ENCODE measurements around the gene IFT20. TPM values are rescaled to one million over a fixed set of nuclear protein-coding genes. Genes with fewer than 3 reads are reported as not detected.

The IFT20 gene
- total RNA-seq, 2 donors from 2014 or later: 45.2 to 55.0 TPM

- 71% methylated on average over 8 of the region's 8 CpGs for WGBS
- no peak for TF ChIP-seq POLR2A (IDR thresholded peaks at IDR 0.05)
- no peak for TF ChIP-seq POLR2AphosphoS5 (IDR thresholded peaks at IDR 0.05)
- TF ChIP-seq, protein P1, sequence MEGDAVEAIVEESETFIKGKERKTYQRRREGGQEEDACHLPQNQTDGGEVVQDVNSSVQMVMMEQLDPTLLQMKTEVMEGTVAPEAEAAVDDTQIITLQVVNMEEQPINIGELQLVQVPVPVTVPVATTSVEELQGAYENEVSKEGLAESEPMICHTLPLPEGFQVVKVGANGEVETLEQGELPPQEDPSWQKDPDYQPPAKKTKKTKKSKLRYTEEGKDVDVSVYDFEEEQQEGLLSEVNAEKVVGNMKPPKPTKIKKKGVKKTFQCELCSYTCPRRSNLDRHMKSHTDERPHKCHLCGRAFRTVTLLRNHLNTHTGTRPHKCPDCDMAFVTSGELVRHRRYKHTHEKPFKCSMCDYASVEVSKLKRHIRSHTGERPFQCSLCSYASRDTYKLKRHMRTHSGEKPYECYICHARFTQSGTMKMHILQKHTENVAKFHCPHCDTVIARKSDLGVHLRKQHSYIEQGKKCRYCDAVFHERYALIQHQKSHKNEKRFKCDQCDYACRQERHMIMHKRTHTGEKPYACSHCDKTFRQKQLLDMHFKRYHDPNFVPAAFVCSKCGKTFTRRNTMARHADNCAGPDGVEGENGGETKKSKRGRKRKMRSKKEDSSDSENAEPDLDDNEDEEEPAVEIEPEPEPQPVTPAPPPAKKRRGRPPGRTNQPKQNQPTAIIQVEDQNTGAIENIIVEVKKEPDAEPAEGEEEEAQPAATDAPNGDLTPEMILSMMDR (IDR thresholded peaks at IDR 0.05): no peak
- no peaks in the 10 kb centered on the region for H3K27me3 ChIP-seq (replicated peaks; ENCODE audit: insufficient read depth)
- H3K27ac ChIP-seq: no peak overlapping the region
- intact Hi-C loops (cut with DNase I): no loop called here
- H3K4me3 ChIP-seq: no peak overlapping the region
- DNase-seq (ENCODE audit: low spot score): no peak
- peaks cover 3% of the 10 kb centered on the region for H3K4me1 ChIP-seq (replicated peaks)
- no peaks in the 10 kb centered on the region for H3K9me3 ChIP-seq
- H3K36me3 ChIP-seq: no peaks in the 10 kb centered on the region
These were observed 14.8 kb downstream of the IFT20 start for GRCh38 chr17:28320215-28321061.

- intact Hi-C loops (cut with DNase I): no loop called here
- peaks cover 3% of the 10 kb centered on the region for H3K4me1 ChIP-seq (replicated peaks)
- H3K27ac ChIP-seq: peak overlapping the region; percentile 23 to 24
- no peaks in the 10 kb centered on the region for H3K27me3 ChIP-seq (replicated peaks; ENCODE audit: insufficient read depth)
- no peak for DNase-seq (ENCODE audit: low spot score)
- H3K9me3 ChIP-seq: no peaks in the 10 kb centered on the region
- H3K4me3 ChIP-seq: peak overlapping the region; percentile 45 to 50
- TF ChIP-seq POLR2AphosphoS5 (IDR thresholded peaks at IDR 0.05) (no peak), POLR2A (IDR thresholded peaks at IDR 0.05) (no peak)
- TF ChIP-seq, protein P1 (IDR thresholded peaks at IDR 0.05): no peak
- WGBS: 1% methylated on average over 7 of the region's 7 CpGs
- H3K36me3 ChIP-seq: no peaks in the 10 kb centered on the region
These were observed 15.7 kb downstream of the IFT20 start for GRCh38 chr17:28319598-28319935.

DNA sequence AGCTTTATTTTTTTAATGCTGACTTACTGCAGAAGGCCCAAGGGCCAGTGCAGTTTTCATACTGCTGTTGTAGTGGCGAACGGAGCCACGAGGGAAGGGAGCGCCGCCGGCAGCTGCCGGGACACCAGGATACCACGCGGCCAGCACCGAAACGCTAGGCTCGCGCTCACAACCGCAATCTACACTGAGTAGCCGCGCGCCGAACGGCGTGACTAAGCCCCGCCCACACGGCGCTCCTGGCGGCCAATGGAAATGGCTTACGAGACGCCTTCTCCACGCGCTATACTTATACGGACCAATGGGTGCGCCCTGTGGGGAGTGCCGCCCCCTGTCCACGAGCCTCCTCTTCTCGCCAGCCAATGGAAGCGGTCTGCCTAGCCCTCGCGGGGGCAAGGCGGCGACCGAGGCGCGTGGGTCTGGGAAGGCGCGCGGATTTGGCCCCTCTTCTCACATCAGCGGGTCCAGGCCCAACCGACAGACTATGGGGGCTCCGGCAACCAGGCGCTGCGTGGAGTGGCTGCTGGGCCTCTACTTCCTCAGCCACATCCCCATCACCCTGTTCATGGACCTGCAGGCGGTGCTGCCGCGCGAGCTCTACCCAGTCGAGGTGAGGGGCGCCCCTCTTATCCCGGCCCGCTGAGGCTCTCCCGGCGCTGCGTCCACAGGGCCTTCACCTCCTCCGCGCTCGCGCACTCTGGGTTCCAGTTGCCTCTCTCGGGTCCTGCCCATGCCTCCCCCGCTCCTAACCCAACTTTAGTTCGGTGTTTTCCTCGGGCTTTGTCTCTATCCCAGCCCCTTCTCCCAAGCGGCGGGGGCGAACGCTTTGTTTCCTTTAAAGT is 16.3 kb downstream of the IFT20 start, which contains the start of gene TMEM97:
Gene TMEM97, plus strand, starts transcription at position 442 of the 839 bp plus-strand sequence. Its CDS starts 40 bp downstream, at position 482.
- TF ChIP-seq POLR2AphosphoS5 (IDR thresholded peaks at IDR 0.05) (peak; percentile 93), POLR2A (IDR thresholded peaks at IDR 0.05) (peak; percentile 45)
- TF ChIP-seq, protein P1 (IDR thresholded peaks at IDR 0.05): peak; percentile 28 to 39 (median 34)
- H3K4me1 ChIP-seq (replicated peaks): peaks cover 3% of the 10 kb centered on the region
- H3K36me3 ChIP-seq: no peaks in the 10 kb centered on the region
- H3K4me3 ChIP-seq: peak within 1 kb of the TSS; percentile 45 to 50
- DNase-seq (ENCODE audit: low spot score): peak; percentile 96
- H3K27ac ChIP-seq: peak within 1 kb of the TSS; percentile 23 to 24
- WGBS: under 1% methylated on average over 64 of the region's 72 CpGs
- no peaks in the 10 kb centered on the region for H3K9me3 ChIP-seq
- intact Hi-C loops (cut with DNase I): no loop called here
- no peaks in the 10 kb centered on the region for H3K27me3 ChIP-seq (replicated peaks; ENCODE audit: insufficient read depth)

DNA sequence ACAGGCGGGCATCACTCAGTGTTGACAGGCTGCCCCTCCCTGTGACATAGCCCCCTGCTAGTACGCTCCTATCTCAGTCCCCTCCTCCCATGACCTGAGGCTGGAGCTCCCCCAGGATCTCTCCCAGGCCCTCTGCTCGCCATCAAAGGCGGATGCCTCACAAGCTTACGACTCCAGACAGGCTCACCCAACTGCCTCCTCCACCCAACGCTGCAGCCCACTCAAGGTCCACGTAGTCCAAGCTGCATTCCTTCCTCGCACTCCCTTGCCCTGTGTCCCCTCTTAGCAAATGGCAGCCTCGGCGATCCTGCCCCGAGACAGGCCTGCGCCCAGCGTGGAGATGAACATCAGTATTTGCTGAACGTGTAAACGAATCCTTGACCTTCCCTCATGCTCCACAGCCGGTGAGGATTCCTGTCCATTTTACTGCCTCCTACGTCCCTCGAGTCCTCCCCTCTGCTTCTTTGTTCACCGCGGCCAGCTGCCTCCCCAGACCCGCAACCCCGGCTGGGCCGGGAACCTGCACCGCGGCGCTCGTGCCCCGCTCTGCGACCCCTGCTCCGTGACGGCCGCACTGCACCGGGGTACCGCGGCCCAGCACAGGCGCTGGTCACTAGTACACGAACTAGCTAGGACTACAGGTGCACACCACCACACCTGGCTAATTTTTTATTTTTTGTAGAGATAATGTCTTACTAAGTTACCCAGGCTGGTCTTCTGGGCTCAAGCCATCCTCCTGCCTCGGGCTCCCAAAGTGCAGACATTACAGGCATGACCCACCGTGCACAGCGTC is 17.1 kb downstream of the IFT20 start:
- intact Hi-C loops (cut with DNase I): no loop called here
- 12% methylated on average over 40 of the region's 40 CpGs for WGBS
- no peaks in the 10 kb centered on the region for H3K27me3 ChIP-seq (replicated peaks; ENCODE audit: insufficient read depth)
- H3K9me3 ChIP-seq: no peaks in the 10 kb centered on the region
- DNase-seq (ENCODE audit: low spot score): no peak
- H3K27ac ChIP-seq: no peak overlapping the region
- H3K36me3 ChIP-seq: no peaks in the 10 kb centered on the region
- H3K4me3 ChIP-seq: peak overlapping the region; percentile 45 to 50
- H3K4me1 ChIP-seq (replicated peaks): peaks cover 3% of the 10 kb centered on the region
- TF ChIP-seq POLR2A (IDR thresholded peaks at IDR 0.05) (no peak), POLR2AphosphoS5 (IDR thresholded peaks at IDR 0.05) (no peak)
- TF ChIP-seq, protein P1 (IDR thresholded peaks at IDR 0.05): no peak

Data from prostate gland (tissue), 2 donors.